HG03354 (cell line): ENCODE data around the gene KRTAP10-2.
"Not testable (repeated sequence)": the region's sequence is repeated elsewhere in the genome, so short reads cannot be mapped to it uniquely, and the experiment has no call there.

ENCODE experiments used
- ATAC-seq: cut with Tn5 transposase; IDR thresholded peaks from one replicate; pipeline ENCODE4 v1.9.1; 2021; ENCODE audit warnings: mild to moderate bottlenecking; ENCODE audit not compliant: unreplicated experiment, poor library complexity, severe bottlenecking

The KRTAP10-2 gene

DNA sequence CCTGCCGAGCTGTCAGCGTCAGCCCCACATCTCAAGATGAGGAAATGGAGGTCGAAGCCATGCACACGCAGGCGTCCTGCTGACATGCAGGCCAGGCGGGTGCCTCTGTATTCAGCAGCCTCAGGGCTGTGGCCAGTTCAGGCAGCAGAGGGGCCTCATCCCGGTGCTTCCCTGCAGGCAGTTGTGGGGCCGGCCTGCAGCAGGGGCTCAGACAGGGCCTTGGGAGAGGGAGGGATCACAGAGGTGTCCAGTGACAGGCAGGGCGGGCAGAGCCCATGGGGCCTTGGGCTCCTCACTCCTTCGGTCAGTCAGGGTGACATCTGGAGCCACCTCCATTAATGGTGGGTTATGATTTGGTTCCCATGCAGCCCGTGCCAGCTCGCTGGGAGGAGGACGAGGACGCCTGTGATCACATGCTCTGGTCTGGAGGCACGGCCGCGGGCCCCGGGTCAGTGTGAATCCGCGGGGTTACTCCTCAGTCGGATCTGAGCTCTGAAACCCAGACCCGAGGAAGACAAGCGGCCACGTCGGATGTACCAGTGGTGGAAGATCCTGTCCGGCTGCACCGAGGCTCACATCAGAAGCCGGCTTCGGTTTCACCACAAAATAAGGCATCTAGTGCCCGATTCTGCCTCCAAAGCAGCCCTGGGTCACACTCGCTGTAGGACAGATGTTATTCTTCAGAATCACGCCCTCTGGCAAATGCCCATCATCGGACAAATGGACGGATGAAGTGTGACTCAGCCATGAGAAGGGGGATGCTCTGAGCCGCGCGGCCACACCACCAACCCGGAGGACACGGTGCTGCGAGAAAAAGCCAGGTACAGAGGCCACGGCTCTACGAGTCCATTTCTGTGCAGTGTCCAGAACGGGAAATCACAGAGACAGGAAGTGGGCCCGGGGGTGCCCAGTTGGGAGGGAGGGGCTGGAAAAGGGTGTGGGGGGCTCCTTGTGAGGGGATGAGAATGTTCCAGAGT lies 44.7 kb downstream of the KRTAP10-2 start:
- no peak for ATAC-seq

DNA sequence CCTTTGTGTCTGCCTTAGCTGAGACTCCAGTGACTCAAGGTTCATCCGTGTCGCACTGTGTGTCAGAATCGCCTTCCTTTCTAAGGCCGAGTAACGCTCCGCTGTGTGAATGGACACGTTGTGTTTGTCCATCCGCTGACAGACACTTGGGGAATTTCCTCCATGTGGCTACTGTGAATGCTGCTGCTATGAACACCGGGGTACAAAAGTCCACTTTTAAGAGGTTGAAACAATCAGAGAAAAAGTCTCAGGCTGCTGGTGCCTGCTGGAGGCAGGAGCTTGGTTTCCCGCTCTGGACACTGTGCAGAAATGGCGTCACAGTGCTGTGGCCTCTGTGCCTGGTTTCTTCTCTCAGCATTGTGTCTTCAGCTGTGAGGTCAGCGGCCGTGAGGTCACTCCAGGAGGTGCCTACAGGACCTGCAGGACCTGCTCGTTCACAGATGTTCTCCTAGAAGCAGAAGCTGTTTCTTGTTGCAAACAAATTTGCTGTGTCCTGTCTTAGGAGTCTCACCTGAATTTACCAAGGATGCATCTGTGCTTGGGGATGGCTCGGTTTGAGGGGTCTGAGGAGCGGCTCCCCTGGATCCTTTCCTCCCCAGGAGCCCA lies 45.5 kb downstream of the KRTAP10-2 start:
- ATAC-seq = no peak

DNA sequence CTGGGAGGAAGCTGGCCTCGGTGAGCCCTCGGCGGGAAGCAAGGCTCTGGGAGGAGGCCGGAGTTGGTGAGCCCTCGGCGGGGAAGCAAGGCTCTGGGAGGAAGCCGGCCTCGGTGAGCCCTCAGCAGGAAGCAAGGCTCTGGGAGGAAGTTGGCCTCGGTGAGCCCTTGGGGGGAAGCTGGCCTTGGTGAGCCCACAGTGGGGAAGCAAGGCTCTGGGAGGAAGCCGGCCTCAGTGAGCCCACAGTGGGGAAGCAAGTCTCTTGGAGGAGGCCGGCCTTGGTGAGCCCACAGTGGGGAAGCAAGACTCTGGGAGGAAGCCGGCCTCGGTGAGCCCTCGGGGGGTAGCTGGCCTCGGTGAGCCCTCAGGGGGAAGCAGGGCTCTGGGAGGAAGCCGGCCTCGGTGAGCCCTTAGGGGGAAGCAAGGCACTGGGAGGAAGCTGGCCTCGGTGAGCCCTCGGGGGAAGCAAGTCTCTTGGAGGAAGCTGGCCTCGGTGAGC lies 47.4 kb downstream of the KRTAP10-2 start:
- ATAC-seq = no peak

DNA sequence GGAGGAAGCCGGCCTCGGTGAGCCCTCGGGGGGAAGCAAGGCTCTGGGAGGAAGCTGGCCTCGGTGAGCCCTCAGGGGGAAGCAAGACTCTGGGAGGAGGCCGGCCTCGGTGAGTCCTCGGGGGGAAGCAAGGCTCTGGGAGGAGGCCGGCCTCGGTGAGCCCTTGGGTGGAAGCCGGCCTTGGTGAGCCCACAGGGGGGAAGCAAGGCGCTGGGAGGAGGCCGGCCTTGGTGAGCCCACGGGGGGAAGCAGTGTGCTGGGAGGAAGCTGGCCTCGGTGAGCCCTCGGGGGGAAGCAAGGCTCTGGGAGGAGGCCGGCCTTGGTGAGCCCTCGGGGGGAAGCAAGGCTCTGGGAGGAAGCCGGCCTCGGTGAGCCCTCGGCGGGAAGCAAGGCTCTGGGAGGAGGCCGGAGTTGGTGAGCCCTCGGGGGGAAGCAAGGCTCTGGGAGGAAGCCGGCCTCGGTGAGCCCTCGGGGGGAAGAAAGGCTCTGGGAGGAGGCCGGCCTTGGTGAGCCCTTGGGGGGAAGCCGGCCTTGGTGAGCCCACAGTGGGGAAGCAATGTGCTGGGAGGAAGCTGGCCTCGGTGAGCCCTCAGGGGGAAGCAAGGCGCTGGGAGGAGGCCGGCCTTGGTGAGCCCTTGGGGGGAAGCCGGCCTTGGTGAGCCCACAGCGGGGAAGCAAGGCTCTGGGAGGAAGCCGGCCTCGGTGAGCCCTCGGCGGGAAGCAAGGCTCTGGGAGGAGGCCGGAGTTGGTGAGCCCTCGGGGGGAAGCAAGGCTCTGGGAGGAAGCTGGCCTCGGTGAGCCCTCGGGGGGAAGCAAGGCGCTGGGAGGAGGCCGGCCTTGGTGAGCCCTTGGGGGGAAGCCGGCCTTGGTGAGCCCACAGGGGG lies 48.1 kb downstream of the KRTAP10-2 start:
- ATAC-seq = not testable (repeated sequence)

DNA sequence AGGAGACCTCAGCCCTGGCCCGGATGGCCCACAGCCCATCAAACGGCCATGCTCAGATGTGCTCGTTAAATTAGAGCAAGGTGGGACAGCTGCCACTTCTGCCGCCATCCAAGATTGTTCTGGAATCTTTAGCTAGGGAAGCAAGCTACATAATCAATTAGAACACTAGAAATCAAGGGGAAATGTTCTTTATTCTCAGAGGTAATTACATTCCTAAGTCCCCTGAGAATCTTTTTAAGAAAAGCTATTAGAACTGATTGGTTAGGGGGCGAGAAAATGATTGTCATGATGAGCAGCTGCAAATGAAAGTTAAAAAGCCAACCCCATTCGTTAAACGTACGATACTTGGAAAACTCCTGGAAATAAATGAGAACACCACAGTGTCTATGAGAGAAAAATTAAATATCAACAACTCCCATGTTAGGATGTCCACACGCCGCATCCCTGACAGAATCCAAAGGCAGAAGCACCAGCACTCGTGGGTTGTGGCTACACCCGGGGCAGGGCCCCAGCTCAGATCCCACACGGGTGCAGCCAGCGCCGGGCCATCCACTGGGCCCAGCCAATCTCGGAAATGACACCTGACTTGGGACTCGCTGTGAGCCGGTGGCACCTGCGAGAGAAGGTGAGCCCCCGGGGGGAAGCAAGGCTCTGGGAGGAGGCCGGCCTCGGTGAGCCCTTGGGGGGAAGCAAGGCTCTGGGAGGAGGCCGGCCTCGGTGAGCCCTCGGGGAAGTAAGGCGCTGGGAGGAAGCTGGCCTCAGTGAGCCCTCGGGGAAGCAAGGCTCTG lies 48.9 kb downstream of the KRTAP10-2 start:
- ATAC-seq = no peak
